IPS DF 4.7 (cell line): ENCODE data around the gene ARL8B.
A peak's percentile ranks its signal among the peaks of the same experiment; 100 is the strongest.

Experiments used
- DNase-seq: peaks from one replicate; pipeline ENCODE4 v3.0.0-alpha.2; 2013; ENCODE audit warnings: low spot score; ENCODE audit errors: extremely low read depth

ARL8B gene

DNA sequence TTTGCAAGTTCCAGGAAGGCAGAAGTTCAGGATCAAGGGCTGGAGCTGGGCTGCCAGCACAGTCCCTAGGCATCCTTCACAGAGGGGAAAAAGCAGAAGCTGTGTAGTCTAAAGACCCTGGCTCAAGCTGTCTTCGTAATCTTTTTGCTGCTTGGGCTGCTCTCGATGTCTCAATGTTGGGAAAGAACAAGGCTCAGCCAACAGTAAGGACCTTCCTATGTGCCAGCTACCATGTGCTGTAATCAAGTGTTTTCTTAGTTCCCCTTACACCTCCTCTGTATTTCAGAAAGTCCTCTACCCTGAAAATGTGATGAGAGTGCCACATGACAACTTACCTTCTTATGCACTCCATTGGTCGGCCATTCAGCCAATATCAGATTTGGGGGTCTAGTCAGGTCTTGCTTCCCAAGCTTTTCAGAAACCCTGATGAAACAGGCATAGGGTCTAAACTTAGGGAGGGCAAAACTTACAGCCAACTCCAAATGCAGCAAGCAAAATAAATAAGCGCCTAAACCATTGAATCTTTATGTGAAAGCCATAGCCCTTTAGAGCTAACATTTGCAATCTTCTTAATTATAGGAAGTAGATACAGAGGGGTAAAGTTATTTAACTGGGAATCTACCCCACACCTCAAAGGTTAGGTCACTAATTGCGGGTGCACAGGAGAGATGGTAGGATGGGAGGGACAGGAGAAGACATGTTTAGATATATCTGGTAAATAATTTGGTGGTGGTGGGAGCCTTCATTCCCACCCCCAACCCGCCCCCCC is 64.2 kb downstream of the ARL8B start:
- DNase-seq, result no peak

DNA sequence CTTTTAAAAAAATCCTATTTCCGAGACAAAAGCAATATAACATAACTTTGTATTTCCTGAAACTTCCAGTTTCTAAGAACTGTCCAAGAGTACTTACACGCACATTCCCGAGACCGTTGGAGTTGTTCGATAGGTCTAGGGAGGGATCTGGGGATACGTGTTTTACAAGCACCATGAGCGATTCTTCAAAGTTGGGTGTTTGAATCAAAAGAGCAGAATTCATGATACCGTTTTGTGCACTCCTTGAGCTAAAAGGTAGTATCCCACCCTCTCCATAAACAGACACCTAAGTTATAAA is 64.7 kb downstream of the ARL8B start:
- no peak for DNase-seq

DNA sequence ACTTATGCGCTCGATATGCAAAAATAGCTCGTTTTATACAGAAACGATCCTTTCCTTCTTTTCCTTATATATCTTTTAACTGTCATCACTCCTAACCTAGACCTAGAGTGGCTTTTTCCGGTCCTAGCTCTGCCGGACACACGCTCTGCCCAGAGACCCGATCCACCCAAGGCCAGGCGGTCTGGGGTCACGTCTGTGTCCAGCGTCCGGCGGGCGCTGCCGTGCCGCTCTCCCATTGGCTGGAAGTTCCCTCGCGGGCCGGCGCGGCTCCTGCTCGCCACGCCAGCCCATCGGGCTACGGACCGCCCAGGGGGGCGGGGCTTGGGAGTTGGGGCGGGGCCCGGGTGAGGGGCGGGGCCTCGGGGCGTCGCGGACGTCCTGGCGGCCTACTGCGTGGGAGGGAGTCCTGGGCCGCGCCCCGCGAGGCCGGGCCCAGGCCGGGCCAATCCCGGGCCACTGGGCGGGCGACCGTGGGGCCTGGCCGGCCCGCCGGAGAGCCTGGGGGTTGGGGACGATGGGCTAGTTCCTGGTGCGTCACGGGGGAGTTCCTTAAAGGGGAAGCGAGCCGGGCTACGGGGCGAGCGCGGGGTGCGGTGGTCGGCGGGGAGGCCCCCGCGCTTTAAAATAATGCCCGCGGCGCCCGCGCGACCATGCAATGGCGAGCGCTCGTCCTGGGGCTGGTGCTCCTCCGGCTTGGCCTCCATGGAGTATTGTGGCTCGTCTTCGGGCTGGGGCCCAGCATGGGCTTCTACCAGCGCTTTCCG is 65.2 kb downstream of the ARL8B start, which contains the start of gene EDEM1:
Gene EDEM1 (plus strand): TSS at position 552 of the 764 bp plus-strand sequence. CDS start 99 bp downstream, at position 651.
- DNase-seq, result peak; percentile 36

DNA sequence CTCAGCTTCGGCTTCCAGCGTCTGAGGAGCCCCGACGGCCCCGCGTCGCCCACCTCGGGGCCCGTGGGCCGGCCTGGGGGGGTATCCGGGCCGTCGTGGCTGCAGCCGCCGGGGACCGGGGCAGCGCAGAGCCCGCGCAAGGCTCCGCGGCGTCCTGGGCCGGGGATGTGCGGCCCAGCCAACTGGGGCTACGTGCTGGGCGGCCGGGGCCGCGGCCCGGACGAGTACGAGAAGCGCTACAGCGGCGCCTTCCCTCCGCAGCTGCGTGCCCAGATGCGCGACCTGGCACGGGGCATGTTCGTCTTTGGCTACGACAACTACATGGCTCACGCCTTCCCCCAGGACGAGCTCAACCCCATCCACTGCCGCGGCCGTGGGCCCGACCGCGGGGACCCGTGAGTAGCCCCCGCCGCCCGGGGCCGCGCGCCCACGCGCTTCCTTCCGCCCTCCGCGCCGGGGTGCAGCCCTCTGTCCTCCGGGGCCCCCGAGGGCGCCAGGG is 65.9 kb downstream of the ARL8B start:
- DNase-seq, result no peak

DNA sequence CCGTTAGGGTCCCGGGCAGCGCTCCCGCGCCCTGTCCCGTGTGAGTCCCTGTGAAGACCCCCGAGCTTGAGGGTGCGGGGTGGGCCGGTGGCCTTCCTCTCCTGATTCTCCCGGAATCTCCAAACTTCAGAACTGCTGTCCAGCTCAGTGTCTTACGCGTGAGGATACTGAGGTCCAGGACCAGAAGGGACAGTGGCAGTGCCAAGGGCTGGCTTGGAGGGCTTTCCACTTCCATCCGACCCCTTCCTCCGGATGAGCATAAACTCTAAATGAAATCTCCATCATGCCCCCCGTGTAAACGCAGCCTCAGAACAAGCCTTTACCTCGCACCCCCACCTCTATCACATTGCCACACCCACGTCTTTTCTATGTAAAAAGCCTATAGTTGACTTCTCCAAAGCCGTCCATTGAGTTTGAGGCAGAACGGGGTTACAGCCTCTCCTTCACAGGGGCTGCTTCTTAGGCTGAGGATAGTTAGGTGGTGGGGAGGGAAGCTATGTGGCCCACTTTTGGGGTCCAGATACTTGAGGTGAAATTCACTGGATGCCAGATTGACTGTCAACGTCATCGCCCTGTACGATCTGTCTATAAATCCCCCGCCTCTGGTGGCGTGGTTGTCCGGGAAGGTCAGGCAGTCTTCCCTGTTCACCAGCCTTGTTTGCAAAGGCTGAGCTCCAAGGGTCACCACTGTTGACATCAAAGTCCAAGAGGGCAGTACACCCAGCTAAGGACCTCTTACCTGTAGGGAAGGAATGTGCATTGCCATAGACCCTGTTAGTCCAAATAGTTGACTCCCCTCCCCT is 66.5 kb downstream of the ARL8B start:
- no peak for DNase-seq

DNA sequence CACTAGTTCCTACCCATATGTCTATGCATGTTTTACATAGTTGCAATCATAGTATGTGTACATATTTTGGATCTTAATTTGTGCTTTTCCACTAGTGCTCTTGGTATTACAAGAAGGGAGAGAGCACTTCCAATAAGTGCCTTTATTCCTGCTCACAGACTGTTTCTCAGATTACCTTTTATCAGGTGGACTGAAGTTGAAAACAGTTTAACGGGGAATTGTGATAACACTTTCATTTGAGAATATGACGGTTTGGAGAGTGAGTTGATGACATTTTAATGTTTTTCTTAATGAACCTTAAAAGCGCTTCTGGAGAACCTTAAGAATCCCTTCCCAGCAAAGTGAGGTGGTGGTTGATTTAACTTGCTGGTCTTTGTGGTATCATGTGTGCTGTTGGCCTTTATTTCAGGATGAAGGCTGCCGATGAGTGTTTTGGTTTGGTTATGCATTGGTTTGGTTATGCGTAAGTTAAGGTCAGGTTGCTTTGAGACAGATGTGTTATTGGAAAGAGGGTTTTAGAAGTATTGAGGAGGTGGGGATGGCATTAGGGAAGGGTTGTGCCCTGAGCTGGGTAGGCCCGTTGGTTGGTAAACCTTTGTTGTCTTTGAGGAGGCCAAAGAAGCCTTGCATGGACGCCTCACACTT is 68.2 kb downstream of the ARL8B start:
- no peak for DNase-seq

DNA sequence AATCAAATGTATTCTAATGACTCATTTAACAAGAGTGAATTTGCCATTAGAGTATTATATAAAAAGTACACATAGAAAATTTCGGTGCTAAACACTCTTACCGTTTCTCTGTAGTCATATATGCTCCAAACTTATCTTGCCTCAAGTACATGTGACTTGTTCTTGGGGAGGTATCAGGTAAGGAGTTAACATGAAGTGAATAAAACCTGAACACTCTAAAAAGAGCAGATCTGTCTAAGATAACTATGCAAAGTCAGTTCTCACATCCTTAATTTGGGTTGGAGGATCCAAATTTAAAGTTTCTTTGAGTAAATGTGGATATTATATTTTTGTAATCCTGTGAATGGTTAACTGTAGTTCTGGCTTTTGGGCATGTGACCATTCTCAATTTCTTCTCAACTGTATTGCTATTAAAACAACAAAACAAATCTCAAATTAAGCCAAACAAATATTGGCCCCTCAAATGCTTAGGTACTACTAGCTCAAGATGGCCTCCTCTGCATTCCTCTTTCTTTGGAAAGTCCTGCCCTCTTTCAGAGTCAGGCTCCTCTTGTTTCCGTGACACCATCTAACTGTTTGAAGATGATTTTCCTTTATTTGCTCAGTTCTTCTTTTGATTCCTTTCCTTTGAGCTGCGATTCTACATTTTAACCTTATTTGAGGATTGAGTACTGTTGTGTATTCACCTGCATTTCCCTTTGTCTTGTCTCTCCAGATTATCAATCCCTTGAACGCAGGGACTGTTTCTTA is 69.6 kb downstream of the ARL8B start:
- DNase-seq, result no peak

GRCh38 chr3:5192571-5193365 is 70.7 kb downstream of the ARL8B start:
- no peak for DNase-seq

- no peak for DNase-seq
These were observed 72.2 kb downstream of the ARL8B start for GRCh38 chr3:5194341-5194740.

- no peak for DNase-seq
These were observed 72.9 kb downstream of the ARL8B start for GRCh38 chr3:5194801-5195509.

DNA sequence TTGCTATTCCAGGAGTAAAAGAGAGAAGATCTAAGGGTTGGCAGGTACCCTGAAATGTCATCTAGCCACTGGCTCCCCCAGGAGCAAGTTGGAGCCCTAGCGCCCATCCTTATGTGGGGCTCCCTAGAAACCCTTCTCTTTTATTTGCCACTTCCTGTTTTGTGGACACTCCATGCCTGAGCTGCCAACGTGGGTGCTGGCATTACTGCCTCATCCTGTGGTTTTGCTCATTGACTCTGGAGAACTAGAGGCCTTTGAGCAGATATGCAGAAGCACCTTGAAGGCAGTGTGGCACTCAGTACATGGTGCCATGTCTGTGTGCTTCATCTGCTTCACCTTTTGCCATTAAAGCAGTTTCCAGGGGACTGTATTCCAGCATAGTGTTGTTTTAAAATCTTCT is 73.5 kb downstream of the ARL8B start:
- DNase-seq, result no peak

DNA sequence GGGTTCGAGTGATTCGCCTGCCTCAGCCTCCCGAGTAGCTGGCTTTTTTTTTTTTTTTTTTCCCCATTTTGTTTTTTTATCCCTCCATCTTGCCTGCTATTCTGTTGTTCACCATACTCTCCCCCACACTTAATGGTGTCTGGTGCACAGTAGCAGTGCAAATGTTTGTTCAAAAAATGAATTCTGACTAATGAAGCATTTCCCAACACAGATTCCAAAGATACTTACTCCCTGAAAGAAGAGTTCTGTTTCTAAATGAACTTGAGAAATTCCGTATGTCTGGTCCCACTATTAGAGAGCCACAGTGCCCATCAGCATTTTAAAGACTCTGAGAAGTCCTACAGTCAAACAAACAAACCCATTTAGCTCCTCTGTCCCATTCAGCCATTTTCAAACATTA is 74.9 kb downstream of the ARL8B start:
- no peak for DNase-seq

- DNase-seq, result no peak
These were observed 75.6 kb downstream of the ARL8B start for GRCh38 chr3:5197470-5198312.

DNA sequence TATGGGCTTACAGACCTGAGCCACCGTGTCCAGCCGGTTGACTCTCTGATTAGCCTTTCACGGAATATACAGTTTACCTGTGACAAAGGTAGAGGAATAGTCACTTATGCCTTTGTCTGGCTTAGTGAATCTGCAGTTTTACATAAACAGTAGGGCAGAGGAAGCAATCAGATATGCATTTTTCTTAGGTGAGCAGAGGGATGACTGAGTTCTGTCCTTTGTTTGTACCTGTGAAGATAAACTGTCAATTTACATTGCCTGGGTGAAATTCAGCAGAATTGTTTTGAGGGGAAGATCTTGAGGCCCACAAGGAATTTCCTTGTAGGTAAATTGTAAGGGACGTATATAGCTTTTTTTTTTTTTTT is 76.2 kb downstream of the ARL8B start:
- DNase-seq, result no peak

DNA sequence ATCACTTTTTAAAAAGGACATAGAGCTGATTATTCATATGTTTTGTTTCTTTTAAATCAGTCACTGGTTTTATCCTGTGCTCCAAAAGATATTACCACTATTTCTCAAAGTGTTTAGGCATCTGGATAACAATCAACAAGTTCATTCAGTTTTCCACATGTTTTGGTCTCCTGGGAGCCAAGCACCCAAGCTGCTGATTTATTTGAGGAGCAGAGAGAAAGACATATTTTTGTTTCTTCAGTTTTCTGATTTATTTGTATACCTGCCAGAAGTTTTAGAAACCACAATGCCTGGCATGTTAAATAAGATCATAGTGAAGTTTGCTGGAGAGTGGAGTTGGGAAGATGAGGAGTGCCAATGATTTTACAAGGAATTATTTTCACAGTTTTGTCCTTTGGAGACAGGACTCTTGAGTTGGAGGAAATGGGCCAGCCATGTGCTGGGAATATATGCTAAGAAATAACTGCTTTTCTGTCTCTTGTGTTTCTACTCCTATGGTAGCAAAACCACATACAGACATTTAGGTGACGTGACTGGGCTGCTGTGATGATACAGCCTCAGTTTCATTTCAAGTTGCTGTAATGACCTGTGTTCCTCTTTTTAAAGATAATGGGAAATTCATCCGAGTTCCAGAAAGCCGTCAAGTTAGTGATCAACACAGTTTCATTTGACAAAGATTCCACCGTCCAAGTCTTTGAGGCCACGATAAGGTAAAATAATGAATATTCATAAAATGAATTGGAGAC is 77.1 kb downstream of the ARL8B start:
- DNase-seq, result no peak

DNA sequence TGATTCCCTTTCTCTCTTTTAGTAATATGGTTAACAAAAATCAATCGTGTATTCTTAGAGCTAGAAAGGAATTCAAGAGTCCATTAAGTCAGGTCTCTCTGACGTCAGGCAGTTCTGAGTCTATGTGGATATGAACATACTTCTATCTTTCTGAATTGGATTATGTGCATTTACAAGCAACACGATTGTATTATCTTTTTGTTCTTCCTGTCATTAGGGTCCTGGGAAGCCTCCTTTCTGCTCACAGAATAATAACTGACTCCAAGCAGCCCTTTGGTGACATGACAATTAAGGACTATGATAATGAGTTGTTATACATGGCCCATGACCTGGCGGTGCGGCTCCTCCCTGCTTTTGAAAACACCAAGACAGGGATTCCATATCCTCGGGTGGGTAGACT is 79.4 kb downstream of the ARL8B start:
- no peak for DNase-seq

GRCh38 chr3:5202222-5202621 is 80.1 kb downstream of the ARL8B start:
- DNase-seq, result no peak
